ENCODE data around the gene CPB1.

DNA sequence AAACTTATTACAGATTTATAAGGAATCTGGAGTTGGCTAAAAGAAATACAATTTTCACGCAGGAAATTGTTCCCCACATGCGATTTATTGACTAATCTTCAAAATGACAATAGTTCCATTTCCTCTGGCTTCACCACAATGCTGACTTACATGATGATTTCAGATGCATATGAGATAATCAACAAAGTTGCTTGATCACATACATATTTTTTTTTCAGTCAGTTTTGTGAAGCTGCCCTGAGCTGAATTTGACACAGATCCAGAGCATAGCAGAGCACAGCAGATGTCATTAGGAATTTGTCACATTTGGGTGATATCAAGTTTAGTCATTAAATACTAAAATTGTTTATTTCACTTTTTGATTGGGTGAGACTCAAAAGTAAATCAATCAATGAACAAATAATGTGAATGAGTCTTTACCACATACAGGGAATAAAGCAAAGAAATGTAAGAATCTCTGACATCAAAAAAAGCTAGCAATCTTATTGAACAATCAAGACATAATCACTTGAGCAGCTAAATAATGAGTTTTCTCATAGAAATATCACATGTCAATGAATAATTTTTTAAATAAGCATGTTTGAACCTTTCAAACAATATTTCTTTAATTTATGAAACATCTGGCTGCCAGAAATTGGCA, 18.3 kb downstream of the CPB1 start:
- TF ChIP-seq, protein P1, sequence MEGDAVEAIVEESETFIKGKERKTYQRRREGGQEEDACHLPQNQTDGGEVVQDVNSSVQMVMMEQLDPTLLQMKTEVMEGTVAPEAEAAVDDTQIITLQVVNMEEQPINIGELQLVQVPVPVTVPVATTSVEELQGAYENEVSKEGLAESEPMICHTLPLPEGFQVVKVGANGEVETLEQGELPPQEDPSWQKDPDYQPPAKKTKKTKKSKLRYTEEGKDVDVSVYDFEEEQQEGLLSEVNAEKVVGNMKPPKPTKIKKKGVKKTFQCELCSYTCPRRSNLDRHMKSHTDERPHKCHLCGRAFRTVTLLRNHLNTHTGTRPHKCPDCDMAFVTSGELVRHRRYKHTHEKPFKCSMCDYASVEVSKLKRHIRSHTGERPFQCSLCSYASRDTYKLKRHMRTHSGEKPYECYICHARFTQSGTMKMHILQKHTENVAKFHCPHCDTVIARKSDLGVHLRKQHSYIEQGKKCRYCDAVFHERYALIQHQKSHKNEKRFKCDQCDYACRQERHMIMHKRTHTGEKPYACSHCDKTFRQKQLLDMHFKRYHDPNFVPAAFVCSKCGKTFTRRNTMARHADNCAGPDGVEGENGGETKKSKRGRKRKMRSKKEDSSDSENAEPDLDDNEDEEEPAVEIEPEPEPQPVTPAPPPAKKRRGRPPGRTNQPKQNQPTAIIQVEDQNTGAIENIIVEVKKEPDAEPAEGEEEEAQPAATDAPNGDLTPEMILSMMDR (IDR thresholded peaks at IDR 0.05): no peak
- TF ChIP-seq POLR2AphosphoS5 (IDR thresholded peaks at IDR 0.05): no peak

Measured in prostate gland (tissue), 2 donors.